Spleen (tissue), 7 donors: ENCODE measurements around the gene RAB35.

ENCODE experiments used
- CTCF ChIP-seq, 11 experiments: fragments of 200-600 bp in 7 of 11; fragments of 450-650 bp in 4 of 11; sonication (generic) in 4 of 11; IDR thresholded peaks in 8 of 11; conservative IDR thresholded peaks in 3 of 11; 1 replicate in 7 of 11; 2 replicates in 4 of 11; pipeline versions ENCODE4 v1.4.0 to v1.8.0; 2016 to 2021; ENCODE audit warnings: antibody characterized with exemption in 11 of 11, inconsistent platforms in 4 of 11, mild to moderate bottlenecking in 1 of 11
- POLR2A ChIP-seq, 3 donors: fragments of 450-650 bp; IDR thresholded peaks; one replicate each; pipeline ENCODE4 v1.5.1; 2017; ENCODE audit warnings: antibody characterized with exemption in 3 of 3, mild to moderate bottlenecking in 1 of 3
- donor health status: DM: no; HTN: no; CAD: no; lungs with moderate emphysema.
- donor health status: DM: no; HTN: no; CAD: no.
- donor health status: DM: no; HTN: no; CAD: no.

GRCh38 chr12:120055231-120056000 is 61.1 kb downstream of the RAB35 start:
- no peak for TF ChIP-seq POLR2A (IDR thresholded peaks at IDR 0.05)
- no peak for TF ChIP-seq CTCF (IDR thresholded peaks at IDR 0.05 in 8 of 11, conservative IDR thresholded peaks at IDR 0.05 in 3 of 11)
